Endothelial cell of umbilical vein (primary cell): ENCODE data around the gene GBP6. TPM values are rescaled to one million over a fixed set of nuclear protein-coding genes. Genes with fewer than 3 reads are reported as not detected.
"Not testable (repeated sequence)": the region's sequence is repeated elsewhere in the genome, so short reads cannot be mapped to it uniquely, and the experiment has no call there.

Source experiments
- BruUV-seq: library from RNA; stranded (reverse); fragments of 400-500 nt; replicated peaks from 2 replicates; lab custom pipeline; 2021; lab: Mats Ljungman, UMichigan
- CTCF ChIA-PET: fragments of 300-600, 350-600 bp; sonication (Branson Sonifier 250); formaldehyde crosslinking; loops from one replicate; lab custom pipeline; 2021; ENCODE audit warnings: antibody characterized with exemption, inconsistent platforms; lab: Charles Lee
- POLR2A ChIA-PET: fragments of 300-600, 350-600 bp; sonication (Branson Sonifier 250); formaldehyde crosslinking; loops from one replicate; lab custom pipeline; 2021; ENCODE audit warnings: antibody characterized with exemption, inconsistent platforms; lab: Charles Lee
- DNase-seq: peaks from one replicate; pipeline ENCODE4 v3.0.0-alpha.2; 2011; ENCODE audit warnings: low read depth, low spot score
- FAIRE-seq: peaks from 2 replicates; lab custom pipeline; 2011; peaks lifted over from hg19 to GRCh38; lab: Jason Lieb, UNC
- H2AFZ ChIP-seq: 2 replicates; pipeline ENCODE4 v1.6.0; 2012; ENCODE audit warnings: low read depth, low read length, control low read depth, inconsistent platforms
- H3K27ac ChIP-seq: 2 replicates; pipeline ENCODE4 v1.5.1; 2011; ENCODE audit warnings: low read depth, mild to moderate bottlenecking, control low read depth, low read length, moderate library complexity; ENCODE audit not compliant: insufficient read depth
- H3K27me3 ChIP-seq, 2 experiments: 2 replicates each; pipeline versions ENCODE4 v1.6.0 to v1.6.1; 2011; ENCODE audit warnings: low read length in 2 of 2, mixed read lengths in 1 of 2; ENCODE audit not compliant: control insufficient read depth in 2 of 2, insufficient read depth in 2 of 2
- H3K36me3 ChIP-seq, 2 experiments: 2 replicates in 1 of 2; 3 replicates in 1 of 2; pipeline ENCODE4 v1.5.1; 2011; ENCODE audit warnings: low read length in 2 of 2, mild to moderate bottlenecking in 1 of 2, moderate library complexity in 1 of 2; ENCODE audit not compliant: control insufficient read depth in 2 of 2, insufficient read depth in 2 of 2; ENCODE audit errors: extremely low read depth in 1 of 2
- H3K4me1 ChIP-seq: 3 replicates; pipeline ENCODE4 v1.5.1; 2011; ENCODE audit warnings: mild to moderate bottlenecking, low read length; ENCODE audit not compliant: control insufficient read depth, insufficient read depth; ENCODE audit errors: extremely low read depth
- H3K4me2 ChIP-seq: 2 replicates; pipeline ENCODE4 v1.6.1; 2011; ENCODE audit warnings: low read length, control low read depth, mixed read lengths; ENCODE audit not compliant: insufficient read depth
- H3K4me3 ChIP-seq, 3 experiments: fragments of 200-600 bp in 1 of 3; sonication (generic), shearing (Covaris generic) in 1 of 3; replicated peaks in 1 of 3; 2 replicates each; pipeline ENCODE4 v1.5.1; 2011 to 2016; ENCODE audit warnings: control low read depth in 3 of 3, low read length in 3 of 3, mild to moderate bottlenecking in 2 of 3, inconsistent platforms in 1 of 3, low read depth in 1 of 3, moderate library complexity in 1 of 3; ENCODE audit not compliant: insufficient read depth in 1 of 3
- H3K79me2 ChIP-seq: 2 replicates; pipeline ENCODE4 v1.6.0; 2012; ENCODE audit warnings: low read length, inconsistent platforms; ENCODE audit not compliant: control insufficient read depth, insufficient read depth
- H3K9ac ChIP-seq: replicated peaks from 2 replicates; pipeline ENCODE3; 2011; ENCODE audit warnings: low read length, control low read depth; ENCODE audit not compliant: insufficient read depth; ENCODE audit errors: extremely low read depth
- H3K9me1 ChIP-seq: replicated peaks from 3 replicates; pipeline ENCODE4 v1.6.0; 2011; ENCODE audit warnings: mild to moderate bottlenecking, low read length; ENCODE audit not compliant: control insufficient read depth, insufficient read depth; ENCODE audit errors: extremely low read depth
- H3K9me3 ChIP-seq: replicated peaks from 2 replicates; pipeline ENCODE4 v1.5.1; 2012; ENCODE audit warnings: low read length, inconsistent platforms; ENCODE audit not compliant: control insufficient read depth, insufficient read depth
- H4K20me1 ChIP-seq: replicated peaks from 2 replicates; pipeline ENCODE3; 2011; ENCODE audit warnings: mild to moderate bottlenecking, low read length; ENCODE audit not compliant: control insufficient read depth, insufficient read depth; ENCODE audit errors: extremely low read depth
- EZH2 ChIP-seq: IDR thresholded peaks from 2 replicates; pipeline ENCODE4 v1.6.1; 2012; ENCODE audit warnings: borderline replicate concordance, low read depth, mild to moderate bottlenecking, moderate library complexity, low read length, inconsistent platforms; ENCODE audit not compliant: severe bottlenecking
- FOS ChIP-seq: IDR thresholded peaks from 2 replicates; pipeline ENCODE4 v1.6.1; 2011; ENCODE audit warnings: mild to moderate bottlenecking, low read length, moderate library complexity, borderline replicate concordance; ENCODE audit not compliant: insufficient read depth
- GATA2 ChIP-seq: IDR thresholded peaks from 2 replicates; pipeline ENCODE4 v1.7.0; 2011; ENCODE audit warnings: low read depth, mild to moderate bottlenecking, moderate library complexity, mixed read lengths, low read length; ENCODE audit not compliant: insufficient read length, insufficient read depth
- JUN ChIP-seq: IDR thresholded peaks from 2 replicates; pipeline ENCODE4 v1.6.1; 2011; ENCODE audit warnings: borderline replicate concordance, low read depth; ENCODE audit not compliant: insufficient read length, insufficient read depth
- POLR2A ChIP-seq: IDR thresholded peaks from 2 replicates; pipeline ENCODE4 v1.6.1; 2012; ENCODE audit warnings: low read depth, mild to moderate bottlenecking, control low read depth, low read length
- dilution Hi-C: fragments of 300-500 bp; cut with MboI; formaldehyde crosslinking; loops from one replicate; pipeline ENCODE4 v1.15.0; 2019; ENCODE audit warnings: low sequenced_read_pairs; ENCODE audit not compliant: extremely low pct_ligation_motif_present
- intact Hi-C: fragments of 100-400 bp; cut with micrococcal nuclease; formaldehyde crosslinking; loops from one replicate; pipeline ENCODE4 v1.10.0; 2022
- polyA plus RNA-seq, 4 experiments: library from polyadenylated mRNA; depleted of rRNA in 3 of 4; stranded (reverse) in 3 of 4; unstranded in 1 of 4; fragments of >200 nt; gene quantifications; 2 replicates each; pipeline versions ENCODE4 v1.2.1 to v1.2.3, GENCODE V29; 2011 to 2012; ENCODE audit warnings: missing spikeins in 1 of 4
- total RNA-seq: library from RNA; stranded (reverse); gene quantifications from 2 replicates; pipeline ENCODE4 v1.2.3, GENCODE V29; 2021
- TF ChIP-seq, protein P1 (sequence below), 2 donors: IDR thresholded peaks; 1 replicate in 1 of 2; 2 replicates in 1 of 2; pipeline ENCODE4 v1.5.1; 2011; ENCODE audit warnings: low read length in 2 of 2, mild to moderate bottlenecking in 2 of 2, moderate library complexity in 2 of 2, control low read depth in 1 of 2, inconsistent platforms in 1 of 2, low read depth in 1 of 2; ENCODE audit not compliant: insufficient read depth in 1 of 2; ENCODE audit errors: extremely low read depth in 1 of 2

GBP6 gene
- total and polyA plus RNA-seq, 2 donors (not counting 3 experiments of a cell fraction or from before 2014, with no cell fraction given): not detected

- H3K27ac ChIP-seq: no peak overlapping the region
- H3K4me2 ChIP-seq: no peak overlapping the region
- no peak for FAIRE-seq
- H3K4me3 ChIP-seq: no peak overlapping the region
- ChIA-PET CTCF (interaction anchor here (1.1 kb wide), 1 partner anchor 18 kb away, joined by 3 read pairs; no protein-coding TSS in a partner anchor), POLR2A (no interaction called here)
- BruUV-seq: no TSS peak
- H3K9ac ChIP-seq: no peak overlapping the region
- H3K4me1 ChIP-seq: no peaks in the 10 kb centered on the region
- dilution Hi-C loops (no loop called here), intact Hi-C loops (no loop called here)
- H2AFZ ChIP-seq: no peak overlapping the region
- no peaks in the 10 kb centered on the region for H4K20me1 ChIP-seq
- no peaks in the 10 kb centered on the region for H3K79me2 ChIP-seq
- no peaks in the 10 kb centered on the region for H3K9me3 ChIP-seq
- TF ChIP-seq JUN (no peak), FOS (no peak), GATA2 (no peak), POLR2A (no peak), EZH2 (no peak)
- TF ChIP-seq, protein P1, sequence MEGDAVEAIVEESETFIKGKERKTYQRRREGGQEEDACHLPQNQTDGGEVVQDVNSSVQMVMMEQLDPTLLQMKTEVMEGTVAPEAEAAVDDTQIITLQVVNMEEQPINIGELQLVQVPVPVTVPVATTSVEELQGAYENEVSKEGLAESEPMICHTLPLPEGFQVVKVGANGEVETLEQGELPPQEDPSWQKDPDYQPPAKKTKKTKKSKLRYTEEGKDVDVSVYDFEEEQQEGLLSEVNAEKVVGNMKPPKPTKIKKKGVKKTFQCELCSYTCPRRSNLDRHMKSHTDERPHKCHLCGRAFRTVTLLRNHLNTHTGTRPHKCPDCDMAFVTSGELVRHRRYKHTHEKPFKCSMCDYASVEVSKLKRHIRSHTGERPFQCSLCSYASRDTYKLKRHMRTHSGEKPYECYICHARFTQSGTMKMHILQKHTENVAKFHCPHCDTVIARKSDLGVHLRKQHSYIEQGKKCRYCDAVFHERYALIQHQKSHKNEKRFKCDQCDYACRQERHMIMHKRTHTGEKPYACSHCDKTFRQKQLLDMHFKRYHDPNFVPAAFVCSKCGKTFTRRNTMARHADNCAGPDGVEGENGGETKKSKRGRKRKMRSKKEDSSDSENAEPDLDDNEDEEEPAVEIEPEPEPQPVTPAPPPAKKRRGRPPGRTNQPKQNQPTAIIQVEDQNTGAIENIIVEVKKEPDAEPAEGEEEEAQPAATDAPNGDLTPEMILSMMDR (IDR thresholded peaks at IDR 0.05; ENCODE audit: extremely low read depth in 1 of 2, insufficient read depth in 1 of 2, low read depth in 1 of 2, low read length in 2 of 2): no peak
- DNase-seq: no peak
- H3K9me1 ChIP-seq: no peaks in the 10 kb centered on the region
- no peaks in the 10 kb centered on the region for H3K36me3 ChIP-seq
- peaks cover 2 to 10% of the 10 kb centered on the region in 2 experiments for H3K27me3 ChIP-seq
Observed at GRCh38 chr1:89433421-89433820, 69.6 kb downstream of the GBP6 start.

DNA sequence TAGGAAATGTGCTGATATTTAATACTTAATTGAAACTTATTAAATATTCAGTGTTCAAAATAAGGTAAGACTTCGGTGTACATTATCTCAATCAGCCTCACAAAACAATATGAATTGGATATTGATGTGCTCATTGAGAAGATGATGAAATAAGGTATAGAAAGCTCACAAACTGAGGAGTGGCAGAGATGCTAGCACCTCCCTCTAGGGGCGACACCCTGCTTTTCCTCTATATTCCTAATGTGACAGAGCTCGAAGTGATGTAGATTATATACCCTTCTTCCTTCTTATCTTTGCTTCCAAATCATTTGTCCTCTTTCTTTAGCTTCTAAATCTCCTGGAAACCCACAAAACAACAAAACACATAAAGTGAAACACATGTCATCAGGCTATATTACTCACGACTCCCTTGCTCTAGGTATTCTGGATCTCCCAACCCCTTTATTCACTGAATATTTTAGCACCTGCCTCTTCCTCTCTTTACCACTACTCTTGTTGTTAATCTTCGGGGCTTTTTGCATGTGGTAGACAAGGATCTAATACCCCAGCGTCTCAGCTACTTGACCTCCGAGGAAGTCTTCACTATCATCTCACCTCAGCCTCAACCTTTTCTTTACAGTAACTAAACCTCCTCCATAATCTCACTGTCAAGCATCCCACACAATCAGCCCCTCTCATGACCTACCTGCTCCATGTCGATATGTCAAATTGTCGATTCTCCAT is 70.4 kb downstream of the GBP6 start:
- H3K27me3 ChIP-seq, dilution Hi-C loops, H3K36me3 ChIP-seq, H3K79me2 ChIP-seq, H3K4me1 ChIP-seq, intact Hi-C loops, CTCF ChIA-PET, H3K4me2 ChIP-seq, BruUV-seq, H3K9me3 ChIP-seq, H2AFZ ChIP-seq, H3K27ac ChIP-seq, POLR2A ChIA-PET, DNase-seq, H4K20me1 ChIP-seq, FAIRE-seq, H3K4me3 ChIP-seq, H3K9ac ChIP-seq, H3K9me1 ChIP-seq: not testable (repeated sequence)

Other genes with a start within 250 kb of the GBP6 start
- gene GBP2, start 237.9 kb upstream of the GBP6 start, total RNA-seq: 19.4 and 30.2 TPM in 2 replicates
- gene GBP2, start 237.9 kb upstream of the GBP6 start, polyA plus RNA-seq: 13.1 TPM in 2 replicates
- not detected in 2 replicates for gene GBP7, start 188.1 kb upstream of the GBP6 start, total RNA-seq
- gene GBP7, start 188.1 kb upstream of the GBP6 start, polyA plus RNA-seq: not detected in 2 replicates
- 1.7 and 7.6 TPM in 2 replicates for gene GBP4, start 165.1 kb upstream of the GBP6 start, total RNA-seq
- 1.7 and 1.9 TPM in 2 replicates for gene GBP4, start 165.1 kb upstream of the GBP6 start, polyA plus RNA-seq
- gene GBP5, start 91.2 kb upstream of the GBP6 start, total RNA-seq: 0.31 TPM in 1 of 2 replicates, not detected in the other
- not detected in 2 replicates for gene GBP5, start 91.2 kb upstream of the GBP6 start, polyA plus RNA-seq
- gene LRRC8B, start 160.8 kb downstream of the GBP6 start, total RNA-seq: 15.2 and 15.9 TPM in 2 replicates
- gene LRRC8B, start 160.8 kb downstream of the GBP6 start, polyA plus RNA-seq: 15.3 and 15.8 TPM in 2 replicates